BJ (cell line): ENCODE data around the gene NUDT15. TPM values are rescaled to one million over a fixed set of nuclear protein-coding genes. Genes with fewer than 3 reads are reported as not detected.
A peak's percentile ranks its signal among the peaks of the same experiment; 100 is the strongest.

Experiments used
- CTCF ChIA-PET: fragments of 350-600 bp; formaldehyde crosslinking; extraction: SDS; loops from one replicate; lab custom pipeline; 2021; ENCODE audit warnings: antibody characterized with exemption, inconsistent platforms; lab: Yijun Ruan, JAX
- POLR2A ChIA-PET: fragments of 300-600 bp; sonication (Branson Sonifier 250); formaldehyde crosslinking; extraction: SDS; loops from one replicate; lab custom pipeline; 2021; ENCODE audit warnings: antibody characterized with exemption; lab: Charles Lee
- DNase-seq: peaks from one replicate; pipeline ENCODE4 v3.0.0-alpha.2; 2011; ENCODE audit warnings: low read depth
- H3K27me3 ChIP-seq: 2 replicates; pipeline ENCODE4 v1.6.0; 2011; ENCODE audit warnings: low read length; ENCODE audit not compliant: control insufficient read depth, insufficient read depth
- H3K36me3 ChIP-seq: 2 replicates; pipeline ENCODE4 v1.5.1; 2011; ENCODE audit warnings: low read length; ENCODE audit not compliant: control insufficient read depth, insufficient read depth
- H3K4me3 ChIP-seq: 2 replicates; pipeline ENCODE4 v1.5.1; 2011; ENCODE audit warnings: low read depth, mild to moderate bottlenecking, control low read depth, low read length
- CTCF ChIP-seq: IDR thresholded peaks from 2 replicates; pipeline ENCODE4 v1.5.1; 2011; ENCODE audit warnings: low read depth, mild to moderate bottlenecking, control low read depth, inconsistent platforms, low read length, moderate library complexity; ENCODE audit not compliant: insufficient read depth
- polyA plus RNA-seq: library from polyadenylated mRNA; depleted of rRNA; stranded (reverse); fragments of >200 nt; gene quantifications from 2 replicates; pipeline ENCODE4 v1.2.3, GENCODE V29; 2011

NUDT15 gene
- polyA plus RNA-seq, 1 experiment = 8.2 TPM

GRCh38 chr13:48074006-48074405 lies 36.5 kb downstream of the NUDT15 start:
- CTCF ChIA-PET = no interaction called here
- no peaks in the 10 kb centered on the region for H3K27me3 ChIP-seq
- no peak for DNase-seq
- H3K36me3 ChIP-seq = peaks cover 16% of the 10 kb centered on the region
- no peak overlapping the region for H3K4me3 ChIP-seq
- no peak for TF ChIP-seq CTCF
- POLR2A ChIA-PET = no interaction called here

- ChIA-PET CTCF (interaction anchor here (1.0 to 1.5 kb wide), 4 partner anchors 10 to 502 kb away, joined by 3 to 4 read pairs (median 4); no protein-coding TSS in a partner anchor), POLR2A (interaction anchor here (0.6 kb wide), 1 partner anchor 1446 kb away, joined by 3 read pairs; no protein-coding TSS in a partner anchor)
- Histone ChIP-seq H3K36me3 (peaks cover 19% of the 10 kb centered on the region), H3K27me3 (no peaks in the 10 kb centered on the region), H3K4me3 (no peak overlapping the region)
- DNase-seq = no peak
- TF ChIP-seq CTCF = 0 out of 2 replicates have a peak, but pooled peaks have one; percentile 4
These were observed 40.7 kb downstream of the NUDT15 start for GRCh38 chr13:48078251-48078656.

- ChIA-PET CTCF (interaction anchor here (3.7 kb wide), 1 partner anchor 13 kb away, joined by 20 read pairs; the partner anchor contains the start of gene MED4), POLR2A (no interaction called here)
- Histone ChIP-seq H3K27me3 (no peaks in the 10 kb centered on the region), H3K4me3 (no peak overlapping the region), H3K36me3 (peaks cover 15% of the 10 kb centered on the region)
- DNase-seq = no peak
- no peak for TF ChIP-seq CTCF
These were observed 44.2 kb downstream of the NUDT15 start for GRCh38 chr13:48081739-48082138.

GRCh38 chr13:48086272-48086671 lies 48.7 kb downstream of the NUDT15 start:
- no peak for TF ChIP-seq CTCF
- ChIA-PET CTCF (no interaction called here), POLR2A (no interaction called here)
- no peak overlapping the region for H3K4me3 ChIP-seq
- H3K27me3 ChIP-seq = no peaks in the 10 kb centered on the region
- H3K36me3 ChIP-seq = peaks cover 4% of the 10 kb centered on the region
- DNase-seq = no peak

- ChIA-PET POLR2A (no interaction called here), CTCF (interaction anchor here (1.6 to 2.2 kb wide), 3 partner anchors 10 to 675 kb away, joined by 4 to 20 read pairs (median 7); partner anchors contain the start of gene NUDT15)
- Histone ChIP-seq H3K4me3 (peak overlapping the region; percentile 99), H3K36me3 (no peaks in the 10 kb centered on the region), H3K27me3 (no peaks in the 10 kb centered on the region)
- TF ChIP-seq CTCF = no peak
- DNase-seq = no peak
These were observed 56.1 kb downstream of the NUDT15 start for GRCh38 chr13:48093588-48093987.
